ENCODE measurements around the gene AMIGO1.

The AMIGO1 gene

GRCh38 chr1:109534307-109534858, 24.9 kb upstream of the AMIGO1 start:
- in situ Hi-C loops (cut with MboI; ENCODE audit: low sequenced_read_pairs) = loop anchor here (5.0 to 10.0 kb wide), 2 partner anchors 37 to 270 kb away; no protein-coding TSS in a partner anchor

DNA sequence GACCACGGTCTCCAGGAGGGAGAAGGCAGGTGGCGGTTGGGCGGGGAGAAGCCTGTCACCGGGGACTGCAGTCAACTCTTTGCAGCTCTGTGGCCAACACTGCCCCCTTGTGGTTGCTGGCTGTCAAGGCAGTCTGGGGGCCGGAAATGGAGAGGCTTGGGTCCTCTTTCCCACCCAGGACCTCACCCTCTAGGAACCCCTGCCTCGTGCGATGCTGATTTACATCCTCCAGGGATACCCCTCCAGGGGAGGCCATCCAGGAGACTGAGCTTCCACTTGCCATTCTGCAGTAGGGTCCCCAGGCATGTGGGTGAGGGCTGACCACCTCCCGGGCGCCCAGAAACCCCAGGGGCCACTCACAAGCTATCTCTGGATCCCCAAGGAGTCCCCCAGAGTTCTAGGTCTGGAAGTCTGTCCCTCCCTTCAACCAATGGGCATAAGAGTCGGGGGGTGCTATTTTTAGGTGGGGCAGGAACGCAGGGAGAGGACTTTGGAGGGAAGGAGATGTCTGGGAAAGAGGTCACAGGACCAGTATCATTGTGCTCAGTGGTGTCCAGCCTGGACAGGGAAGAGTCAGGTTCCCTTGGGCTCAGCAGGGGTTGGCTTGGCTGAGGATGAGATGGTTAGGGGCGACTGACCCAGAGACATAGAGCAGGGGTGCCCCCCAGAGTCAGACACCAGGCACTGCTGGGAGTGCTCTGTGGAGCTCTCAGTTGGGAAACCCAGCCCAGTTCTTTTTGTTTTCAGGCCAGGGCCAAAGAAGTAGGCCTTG, 23.0 kb upstream of the AMIGO1 start:
- in situ Hi-C loops (cut with MboI; ENCODE audit: low sequenced_read_pairs) = loop anchor here (5.0 to 10.0 kb wide), 2 partner anchors 35 to 268 kb away; no protein-coding TSS in a partner anchor

DNA sequence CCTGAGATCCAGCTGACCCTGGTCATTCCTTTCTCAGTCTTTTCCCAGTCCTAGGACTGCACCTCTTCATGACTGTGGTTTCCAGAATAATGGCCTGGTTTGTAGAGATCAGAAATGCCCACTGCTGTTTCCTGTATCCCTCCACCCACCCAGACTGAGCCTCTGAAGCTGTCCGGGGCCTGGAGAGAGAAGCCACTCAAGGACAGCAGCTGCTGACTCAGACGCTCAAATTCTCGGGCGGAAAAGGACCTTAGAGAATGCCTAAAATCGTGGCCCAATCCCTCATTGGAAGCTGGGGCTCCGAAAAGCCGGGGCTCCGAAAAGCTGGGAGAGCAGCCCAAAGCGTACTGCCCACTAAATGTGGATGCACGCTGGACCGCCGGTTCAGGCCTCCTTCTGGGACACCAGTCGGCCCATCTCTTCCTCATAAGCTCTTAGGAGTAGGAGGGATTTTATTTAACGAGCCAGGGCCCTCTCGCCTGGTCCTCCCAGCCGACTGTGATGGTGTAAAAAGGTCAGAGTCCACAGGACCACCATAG, 22.4 kb upstream of the AMIGO1 start:
- in situ Hi-C loops (cut with MboI; ENCODE audit: low sequenced_read_pairs) = loop anchor here (5.0 to 10.0 kb wide), 2 partner anchors 35 to 267 kb away; no protein-coding TSS in a partner anchor

DNA sequence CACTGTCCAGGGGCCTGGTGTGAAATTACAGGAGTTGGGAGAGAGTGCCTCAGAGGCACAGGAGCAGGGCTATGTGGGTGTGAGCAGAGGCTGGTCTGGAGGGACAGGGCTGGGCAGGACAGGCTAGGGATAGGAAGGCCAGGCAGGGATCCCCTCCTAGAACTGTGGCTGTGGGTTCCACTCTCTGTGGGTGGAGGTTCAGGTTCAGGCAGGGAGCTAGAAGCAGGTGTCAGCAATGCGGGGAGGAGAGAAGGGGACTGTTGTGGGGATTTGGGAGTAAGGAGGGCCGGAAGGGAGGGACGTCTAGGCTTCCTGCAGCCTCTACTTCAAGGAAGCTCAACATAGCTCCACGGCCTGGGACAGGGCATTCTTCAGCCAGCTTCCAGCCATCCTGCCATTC, 21.9 kb upstream of the AMIGO1 start:
- in situ Hi-C loops (cut with MboI; ENCODE audit: low sequenced_read_pairs) = loop anchor here (5.0 to 10.0 kb wide), 2 partner anchors 34 to 267 kb away; no protein-coding TSS in a partner anchor

- in situ Hi-C loops (cut with MboI; ENCODE audit: low sequenced_read_pairs) = loop anchor here (5.0 to 10.0 kb wide), 2 partner anchors 33 to 266 kb away; no protein-coding TSS in a partner anchor
These were observed 21.0 kb upstream of the AMIGO1 start for GRCh38 chr1:109530457-109531087.

DNA sequence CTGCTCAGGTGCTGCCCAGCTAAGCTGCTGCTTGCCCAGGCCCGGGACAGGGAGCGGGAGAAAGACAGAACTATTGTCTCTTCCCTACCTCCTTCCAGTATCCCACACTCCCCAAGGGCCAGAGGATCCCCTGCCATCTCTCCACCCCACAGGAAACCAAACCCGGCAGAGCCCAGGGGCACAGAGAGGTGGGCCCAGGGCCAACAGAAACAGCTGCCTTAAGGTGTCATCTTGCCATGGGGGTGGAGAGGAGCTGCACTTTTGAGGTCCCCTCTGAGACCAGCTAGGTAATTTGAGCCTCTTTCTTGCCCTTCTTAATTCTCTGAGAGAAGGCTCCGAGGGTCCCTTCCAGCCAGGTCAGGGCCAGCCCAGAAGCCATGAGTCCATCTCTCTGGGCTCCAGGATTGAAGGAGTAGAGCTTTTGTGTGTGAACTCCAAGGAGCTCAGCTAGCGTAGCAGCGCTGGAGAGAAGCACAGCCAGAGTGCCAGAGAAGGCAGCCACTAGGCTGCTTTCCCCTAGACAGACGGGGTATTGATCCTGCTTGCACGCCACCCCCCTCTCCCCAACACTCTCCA, 20.4 kb upstream of the AMIGO1 start:
- in situ Hi-C loops (cut with MboI; ENCODE audit: low sequenced_read_pairs) = loop anchor here (5.0 to 10.0 kb wide), 2 partner anchors 33 to 265 kb away; no protein-coding TSS in a partner anchor

DNA sequence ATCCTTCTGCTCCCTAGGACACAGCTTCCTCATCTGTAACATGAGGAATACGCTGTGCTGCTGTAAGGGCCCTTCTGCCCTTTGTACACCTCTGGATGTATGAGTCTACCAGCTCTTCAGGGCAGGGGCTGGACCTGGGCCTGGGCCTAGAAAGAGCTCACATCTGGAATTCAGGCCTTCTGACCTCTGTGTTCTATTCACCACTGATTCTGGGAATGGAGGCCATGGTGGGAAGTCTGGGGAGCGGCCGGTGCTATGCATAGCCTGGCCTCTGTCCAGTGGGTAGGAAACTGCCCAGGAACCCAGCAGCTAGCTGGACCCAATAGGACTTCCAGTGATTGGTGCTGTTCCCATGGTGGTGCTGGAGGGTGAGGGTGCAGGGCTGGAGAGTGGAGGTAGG, 19.2 kb upstream of the AMIGO1 start:
- in situ Hi-C loops (cut with MboI; ENCODE audit: low sequenced_read_pairs) = no loop called here

DNA sequence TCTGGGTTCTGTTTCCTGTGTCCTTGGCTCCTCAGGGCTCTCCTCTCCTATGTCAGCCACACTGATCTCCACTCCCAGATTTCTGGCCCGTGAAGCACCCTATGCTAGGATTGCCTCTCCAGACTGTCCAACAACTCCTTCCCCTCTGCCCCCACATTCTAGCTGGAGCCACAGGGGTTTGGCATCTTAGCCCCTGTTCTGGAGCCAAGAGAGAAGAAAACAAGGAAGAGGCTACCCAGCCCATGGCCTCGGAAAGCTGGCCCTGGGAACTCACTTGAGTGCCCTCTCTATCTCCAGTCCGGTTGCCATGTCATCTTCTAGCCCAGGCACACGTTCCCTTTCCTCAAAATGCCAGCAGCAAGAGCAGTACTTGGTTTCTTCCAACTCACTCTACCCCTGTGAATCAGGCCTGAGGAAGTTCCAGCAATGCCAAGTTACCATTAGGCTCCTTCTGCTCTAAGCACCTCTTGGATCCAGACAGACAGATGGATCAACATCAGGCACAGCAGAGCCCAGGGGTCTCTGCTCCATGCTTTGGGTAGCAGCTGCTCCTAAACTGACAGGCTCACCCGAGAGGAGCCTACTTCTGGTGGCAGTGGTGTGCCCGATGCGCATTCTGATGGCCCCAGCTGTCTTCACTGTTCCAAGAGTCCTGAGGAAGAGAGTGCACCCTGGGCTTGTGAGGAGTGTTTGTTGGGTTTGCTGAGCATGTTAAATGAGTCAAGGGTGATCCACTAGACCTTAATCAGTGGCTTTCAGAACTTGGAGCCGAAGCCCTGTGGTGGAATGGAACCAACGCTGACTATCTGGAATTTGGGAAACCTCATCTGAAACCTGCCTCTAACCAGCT, 18.5 kb upstream of the AMIGO1 start:
- in situ Hi-C loops (cut with MboI; ENCODE audit: low sequenced_read_pairs) = no loop called here

DNA sequence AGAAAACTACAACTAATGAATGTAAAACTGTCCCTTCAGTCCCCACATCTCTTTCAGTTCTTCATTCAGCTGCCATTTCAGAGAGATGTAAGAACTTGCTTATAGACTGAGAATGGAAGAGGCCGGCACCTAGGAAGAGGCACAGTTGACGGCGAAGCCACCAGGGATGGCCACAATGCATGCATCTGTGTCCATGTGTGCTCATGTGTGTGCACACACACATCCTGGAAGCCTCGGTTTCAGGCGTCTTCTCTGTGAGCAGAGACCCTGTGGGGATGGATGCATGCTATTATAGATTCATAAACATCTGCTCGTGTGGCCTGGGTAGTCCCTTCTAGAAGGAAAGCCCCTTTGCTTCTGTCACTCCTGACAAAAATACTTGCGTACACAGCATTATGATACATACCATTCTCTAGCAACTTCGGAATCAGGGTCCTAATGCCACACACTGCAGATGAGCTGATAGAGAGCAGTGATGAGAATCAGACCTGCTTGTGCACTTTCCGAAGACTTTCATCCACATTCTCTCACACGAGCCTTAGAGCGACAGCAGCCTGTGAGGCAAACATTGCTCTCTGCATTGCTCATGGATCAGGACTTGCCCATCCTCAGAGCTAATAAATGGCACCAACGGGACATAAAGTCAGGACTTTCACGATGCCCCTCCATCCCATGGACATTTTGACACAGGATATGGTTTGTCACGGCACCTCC, 17.7 kb upstream of the AMIGO1 start:
- in situ Hi-C loops (cut with MboI; ENCODE audit: low sequenced_read_pairs) = no loop called here

GRCh38 chr1:109523706-109524105, 14.2 kb upstream of the AMIGO1 start:
- in situ Hi-C loops (cut with MboI; ENCODE audit: low sequenced_read_pairs) = no loop called here

DNA sequence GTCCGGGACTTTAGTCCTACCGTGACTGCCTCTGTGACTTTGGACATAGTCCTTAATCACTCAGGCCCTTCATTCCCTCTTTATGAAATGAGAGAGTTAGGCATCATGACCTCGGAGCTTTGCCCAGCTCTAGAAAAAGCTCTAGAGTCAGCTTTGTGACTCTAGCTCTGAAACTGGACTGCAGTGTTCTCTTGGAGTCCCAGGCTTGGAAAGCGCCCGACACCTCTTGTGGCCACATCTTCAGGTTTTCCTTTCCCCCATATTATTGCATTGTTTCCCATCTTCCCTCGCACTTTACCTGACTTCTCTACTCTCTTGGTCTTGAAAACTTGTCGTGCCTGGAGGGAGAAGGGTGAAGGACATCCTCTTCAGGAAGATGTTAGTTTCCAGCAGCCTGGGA, 12.5 kb upstream of the AMIGO1 start:
- in situ Hi-C loops (cut with MboI; ENCODE audit: low sequenced_read_pairs) = no loop called here

GRCh38 chr1:109521002-109521951, 11.8 kb upstream of the AMIGO1 start:
- in situ Hi-C loops (cut with MboI; ENCODE audit: low sequenced_read_pairs) = no loop called here

DNA sequence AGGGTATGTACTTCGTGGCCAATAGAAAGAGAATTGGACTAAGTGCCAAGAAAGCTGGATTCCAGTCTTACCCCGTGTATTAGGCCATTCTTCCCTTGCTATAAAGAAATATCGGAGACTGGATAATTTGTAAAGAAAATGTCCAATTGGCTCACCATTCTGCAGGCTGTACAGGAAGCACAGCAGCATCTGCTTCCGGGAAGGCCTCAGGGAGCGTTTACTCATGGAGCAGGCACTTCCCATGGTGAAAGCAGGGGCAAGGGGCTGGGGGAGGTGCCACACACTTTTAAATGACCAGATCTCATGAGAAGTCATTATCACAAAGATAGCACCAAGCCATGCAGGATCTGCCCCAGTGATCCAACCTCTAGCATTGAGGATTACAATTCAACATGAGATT, 7.8 kb upstream of the AMIGO1 start:
- in situ Hi-C loops (cut with MboI; ENCODE audit: low sequenced_read_pairs) = no loop called here

DNA sequence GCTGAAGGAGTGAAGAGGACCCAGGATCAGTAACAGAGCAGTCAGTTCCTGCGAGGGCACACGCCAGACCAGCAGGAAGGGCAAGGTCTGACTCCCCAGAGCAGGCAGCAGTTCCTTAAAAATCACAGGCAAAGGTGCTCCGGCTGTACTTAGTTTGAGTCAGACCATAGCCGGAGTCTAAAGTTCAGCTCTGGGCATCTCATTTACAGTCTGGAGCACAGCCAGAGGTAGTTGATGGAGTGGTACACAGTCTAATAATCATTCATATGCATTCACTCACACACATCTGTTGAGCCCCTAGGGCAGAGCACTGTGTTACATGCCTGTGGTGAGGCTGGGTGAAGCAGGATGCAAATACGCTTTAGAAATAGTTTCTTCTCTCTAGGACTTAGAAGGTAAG, 7.3 kb upstream of the AMIGO1 start:
- in situ Hi-C loops (cut with MboI; ENCODE audit: low sequenced_read_pairs) = no loop called here

GRCh38 chr1:109514846-109515245, 5.3 kb upstream of the AMIGO1 start:
- in situ Hi-C loops (cut with MboI; ENCODE audit: low sequenced_read_pairs) = no loop called here

DNA sequence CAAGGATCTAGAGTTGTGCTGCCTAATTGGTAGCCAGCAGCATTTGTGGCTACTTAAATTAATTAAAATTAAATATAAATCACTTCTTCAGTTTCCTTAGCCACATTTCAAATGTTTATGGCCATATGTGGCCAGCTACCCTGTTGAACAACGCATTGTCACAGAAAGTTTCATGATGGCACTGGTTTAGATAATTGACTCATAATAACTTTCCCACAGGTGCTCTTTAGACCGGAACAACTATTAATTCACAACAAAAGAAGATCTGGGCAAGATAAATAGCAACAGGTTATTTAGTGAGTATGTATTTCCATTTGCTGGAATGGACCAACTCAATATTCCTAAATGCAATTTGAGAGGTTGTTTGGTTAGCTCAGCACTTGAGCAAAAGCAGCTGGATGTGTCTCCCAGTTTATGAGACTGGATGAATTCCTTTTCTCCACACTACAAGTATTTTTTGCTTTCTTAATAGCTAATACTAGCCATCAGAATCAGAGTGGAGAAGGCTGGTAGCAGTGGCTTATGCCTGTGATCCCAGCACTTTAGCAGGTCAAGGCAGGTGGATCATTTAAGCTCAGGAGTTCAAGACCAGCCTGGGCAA, 3.7 kb upstream of the AMIGO1 start:
- in situ Hi-C loops (cut with MboI; ENCODE audit: low sequenced_read_pairs) = no loop called here

GRCh38 chr1:109508873-109509175, 703 bp downstream of the AMIGO1 start:
- in situ Hi-C loops (cut with MboI; ENCODE audit: low sequenced_read_pairs) = no loop called here
